Prostate gland (tissue), 2 donors: ENCODE measurements around the gene KDM4C.

Source experiments
- POLR2AphosphoS5 ChIP-seq: sonication (generic); formaldehyde crosslinking; IDR thresholded peaks from one replicate; pipeline ENCODE4 v1.6.1; 2017; ENCODE audit warnings: antibody characterized with exemption
- TF ChIP-seq, protein P1 (sequence below), 4 experiments: fragments of 200-600 bp in 2 of 4; fragments of 450-650 bp in 2 of 4; sonication (generic) in 2 of 4; IDR thresholded peaks; 1 replicate in 3 of 4; 2 replicates in 1 of 4; pipeline ENCODE4 v1.5.1; 2016 to 2019; ENCODE audit warnings: antibody characterized with exemption in 4 of 4, mild to moderate bottlenecking in 2 of 4, moderate library complexity in 2 of 4

DNA sequence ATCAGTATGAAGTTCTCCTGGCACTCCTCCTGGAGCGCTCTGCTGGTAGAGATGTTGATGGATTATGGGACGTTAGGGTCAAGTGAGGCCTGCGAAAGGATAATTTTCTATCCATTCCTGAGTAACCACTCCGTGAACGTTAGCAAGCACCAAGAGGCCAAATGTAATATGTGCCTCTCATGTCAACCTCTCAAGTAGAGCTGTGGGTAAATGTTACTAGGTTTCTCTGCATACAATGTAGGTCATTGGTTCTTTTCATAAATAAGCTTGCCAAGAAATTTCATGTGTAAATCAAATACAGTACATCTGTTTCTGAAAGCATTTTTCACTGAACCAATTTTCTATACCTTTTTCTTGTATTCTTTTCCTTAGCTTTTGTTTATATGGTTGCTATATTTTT is 126.3 kb downstream of the KDM4C start:
- TF ChIP-seq, protein P1, sequence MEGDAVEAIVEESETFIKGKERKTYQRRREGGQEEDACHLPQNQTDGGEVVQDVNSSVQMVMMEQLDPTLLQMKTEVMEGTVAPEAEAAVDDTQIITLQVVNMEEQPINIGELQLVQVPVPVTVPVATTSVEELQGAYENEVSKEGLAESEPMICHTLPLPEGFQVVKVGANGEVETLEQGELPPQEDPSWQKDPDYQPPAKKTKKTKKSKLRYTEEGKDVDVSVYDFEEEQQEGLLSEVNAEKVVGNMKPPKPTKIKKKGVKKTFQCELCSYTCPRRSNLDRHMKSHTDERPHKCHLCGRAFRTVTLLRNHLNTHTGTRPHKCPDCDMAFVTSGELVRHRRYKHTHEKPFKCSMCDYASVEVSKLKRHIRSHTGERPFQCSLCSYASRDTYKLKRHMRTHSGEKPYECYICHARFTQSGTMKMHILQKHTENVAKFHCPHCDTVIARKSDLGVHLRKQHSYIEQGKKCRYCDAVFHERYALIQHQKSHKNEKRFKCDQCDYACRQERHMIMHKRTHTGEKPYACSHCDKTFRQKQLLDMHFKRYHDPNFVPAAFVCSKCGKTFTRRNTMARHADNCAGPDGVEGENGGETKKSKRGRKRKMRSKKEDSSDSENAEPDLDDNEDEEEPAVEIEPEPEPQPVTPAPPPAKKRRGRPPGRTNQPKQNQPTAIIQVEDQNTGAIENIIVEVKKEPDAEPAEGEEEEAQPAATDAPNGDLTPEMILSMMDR (IDR thresholded peaks at IDR 0.05): no peak
- TF ChIP-seq POLR2AphosphoS5: no peak
